T-helper 22 cell (primary cell): ENCODE measurements around the gene RNF217.
"Not testable (repeated sequence)": the region's sequence is repeated elsewhere in the genome, so short reads cannot be mapped to it uniquely, and the experiment has no call there.

Experiments
- DNase-seq: peaks from one replicate; pipeline ENCODE4 v3.0.0-alpha.2; 2020; ENCODE audit warnings: low read depth

The RNF217 gene, protein sequence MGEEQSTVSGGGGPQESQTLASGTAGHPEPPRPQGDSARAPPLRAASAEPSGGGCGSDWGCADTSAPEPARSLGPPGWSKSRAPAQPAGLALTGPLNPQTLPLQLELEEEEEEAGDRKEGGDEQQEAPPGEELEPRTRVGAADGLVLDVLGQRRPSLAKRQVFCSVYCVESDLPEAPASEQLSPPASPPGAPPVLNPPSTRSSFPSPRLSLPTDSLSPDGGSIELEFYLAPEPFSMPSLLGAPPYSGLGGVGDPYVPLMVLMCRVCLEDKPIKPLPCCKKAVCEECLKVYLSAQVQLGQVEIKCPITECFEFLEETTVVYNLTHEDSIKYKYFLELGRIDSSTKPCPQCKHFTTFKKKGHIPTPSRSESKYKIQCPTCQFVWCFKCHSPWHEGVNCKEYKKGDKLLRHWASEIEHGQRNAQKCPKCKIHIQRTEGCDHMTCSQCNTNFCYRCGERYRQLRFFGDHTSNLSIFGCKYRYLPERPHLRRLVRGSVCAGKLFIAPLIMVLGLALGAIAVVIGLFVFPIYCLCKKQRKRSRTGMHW

DNA sequence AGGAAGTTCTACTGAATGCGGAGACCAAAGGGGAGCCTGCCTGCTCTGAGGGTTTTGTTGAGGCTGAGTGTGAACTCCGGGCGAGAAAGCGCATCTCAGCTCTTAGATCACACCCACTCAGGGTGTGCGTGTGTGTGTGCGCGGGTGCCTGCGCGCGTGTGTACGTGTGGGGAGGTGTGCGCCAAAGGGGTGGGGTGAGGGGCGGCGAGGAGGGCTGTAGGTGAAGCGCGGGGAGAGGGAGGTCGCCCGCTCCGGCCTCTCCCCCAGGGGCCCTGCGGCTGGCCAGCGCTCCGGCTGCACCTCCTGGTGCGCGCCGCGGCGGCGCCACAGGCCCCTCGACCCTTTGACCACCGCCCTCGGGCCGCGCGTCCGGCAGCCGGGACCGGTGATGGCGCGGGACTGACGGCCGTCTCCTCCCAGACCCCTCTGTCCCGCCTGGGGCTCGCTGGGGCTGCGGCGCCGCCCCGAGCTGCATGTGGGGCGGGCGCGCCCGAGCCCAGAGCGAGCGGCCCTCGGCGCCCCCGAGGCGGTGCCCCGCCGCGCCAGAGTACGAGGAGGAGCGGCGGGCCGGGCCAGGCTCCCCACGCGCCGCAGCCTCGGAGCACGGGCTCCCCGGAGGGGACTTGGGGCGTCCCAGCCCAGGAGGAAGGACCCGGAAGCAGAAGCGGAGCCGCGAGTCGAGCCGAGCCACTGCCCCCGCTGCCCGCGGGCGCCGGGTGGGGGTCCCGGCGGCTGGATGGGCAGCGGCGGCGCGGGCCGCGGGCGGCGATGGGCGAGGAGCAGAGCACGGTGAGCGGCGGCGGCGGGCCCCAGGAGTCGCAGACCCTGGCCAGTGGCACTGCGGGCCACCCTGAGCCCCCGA lies at the start of gene RNF217:
Gene RNF217, plus strand, starts transcription at position 661 of the 862 bp plus-strand sequence. Its CDS starts 108 bp downstream, at position 769.
- no peak for DNase-seq

DNA sequence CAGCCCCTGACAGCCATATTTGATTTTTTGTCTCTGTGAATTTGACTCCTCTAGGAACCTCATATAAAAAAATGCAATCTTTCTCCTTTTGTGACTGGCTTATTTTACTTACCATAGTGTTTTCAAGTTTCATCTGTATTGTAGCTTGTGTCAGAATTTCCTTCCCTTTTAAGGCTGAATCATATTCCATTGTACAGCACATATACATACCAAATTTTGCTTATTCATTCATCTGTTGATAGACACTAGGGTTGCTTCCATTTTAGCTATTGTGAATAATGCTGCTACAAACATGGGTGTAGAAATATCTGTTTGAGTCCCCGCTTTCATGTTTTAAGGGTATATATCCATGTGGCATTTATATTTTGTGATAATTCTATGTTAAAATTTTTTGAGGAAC lies 49.2 kb upstream of the RNF217 start:
- no peak for DNase-seq

DNA sequence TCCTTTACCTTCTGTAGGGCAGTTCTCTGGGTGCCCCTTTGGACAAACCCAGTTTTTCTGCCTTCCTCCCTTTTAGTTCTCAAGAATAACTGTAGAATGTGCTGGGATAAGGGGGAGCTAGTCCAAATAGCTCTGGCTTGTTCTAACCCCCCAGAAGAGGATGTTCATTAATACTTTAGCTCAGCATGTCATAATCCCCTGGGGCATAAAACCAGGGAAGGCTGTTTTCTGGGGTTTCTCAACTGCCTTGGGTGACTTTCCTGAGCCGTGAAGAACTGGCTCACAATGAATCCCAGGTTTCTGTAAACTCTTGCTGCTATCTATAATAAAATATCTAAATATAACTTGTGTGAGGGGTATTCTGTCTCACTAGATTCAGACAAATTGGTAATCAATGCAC lies 44.5 kb upstream of the RNF217 start:
- DNase-seq, result no peak

DNA sequence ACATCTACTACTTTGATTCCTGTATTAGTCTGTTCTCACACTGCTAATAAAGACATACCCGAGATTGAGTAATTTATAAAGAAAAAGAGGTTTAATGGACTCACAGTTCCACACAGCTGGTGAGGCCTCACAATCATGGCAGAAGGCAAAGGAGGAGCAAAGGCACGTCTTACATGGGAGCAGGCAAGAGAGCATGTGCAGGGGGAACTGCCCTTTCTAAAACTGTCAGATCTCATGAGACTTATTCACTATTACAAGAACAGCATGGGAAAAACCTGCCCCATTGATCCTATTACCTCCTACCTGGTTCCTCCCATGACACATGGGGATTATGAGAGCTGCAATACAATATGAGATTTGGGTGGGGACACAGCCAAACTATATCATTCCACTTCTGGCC lies 42.5 kb upstream of the RNF217 start:
- not testable (repeated sequence) for DNase-seq

DNA sequence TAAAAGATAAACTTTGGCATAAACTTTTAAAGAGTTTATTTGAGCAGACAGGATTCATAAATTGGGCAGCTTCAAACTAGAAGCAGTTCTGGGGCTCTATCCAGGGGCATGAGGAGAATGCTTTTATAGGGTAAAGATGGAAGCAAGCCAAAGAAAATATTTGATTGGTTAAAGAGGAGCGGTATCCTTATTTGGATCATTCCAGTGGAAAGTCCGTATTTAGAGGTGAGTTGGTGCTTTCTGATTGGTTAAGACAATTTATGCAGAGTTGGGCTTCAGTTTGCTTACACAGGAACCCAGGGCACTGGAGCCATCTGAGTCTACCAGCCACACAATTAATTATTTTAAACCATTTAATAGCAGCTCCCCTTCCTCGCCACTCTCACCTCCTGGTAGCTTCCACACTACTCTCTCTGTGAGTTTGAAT lies 37.9 kb upstream of the RNF217 start:
- no peak for DNase-seq

DNA sequence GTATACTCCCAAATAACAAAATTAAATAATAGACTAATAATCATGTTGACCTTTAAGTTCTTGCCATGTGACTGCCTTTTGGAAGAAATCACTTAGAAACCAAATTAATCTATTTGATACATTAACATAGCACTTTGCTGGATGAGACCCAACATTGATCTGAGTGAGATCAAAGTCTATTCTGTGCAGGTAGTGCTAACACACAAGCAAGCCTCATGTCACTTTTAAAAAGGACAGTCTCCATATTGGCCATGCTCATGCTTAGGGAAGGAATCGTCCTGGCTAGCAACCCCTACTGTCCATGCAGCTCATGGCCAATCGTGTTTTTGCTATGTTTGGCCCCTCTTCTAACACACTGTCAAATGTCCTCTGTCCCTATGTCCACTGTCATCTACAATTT lies 35.8 kb upstream of the RNF217 start:
- no peak for DNase-seq

DNA sequence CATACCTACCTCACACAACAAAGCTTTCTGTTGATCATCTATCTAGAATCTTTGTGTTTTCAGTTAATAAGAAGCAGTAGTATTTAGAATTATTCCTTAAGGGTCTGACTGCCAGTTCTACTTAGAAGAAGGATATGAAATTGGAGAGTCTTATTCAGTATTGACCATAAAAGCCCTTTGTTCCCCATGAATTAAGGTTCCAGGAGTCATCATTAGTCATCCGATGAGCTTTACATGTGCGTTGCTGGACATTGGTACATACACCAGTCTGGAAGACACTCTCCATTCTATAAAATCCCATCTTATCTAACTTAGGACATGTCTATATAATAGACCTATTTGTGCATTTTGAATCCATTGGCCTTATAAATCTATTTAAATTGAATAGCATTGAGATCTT lies 34.4 kb upstream of the RNF217 start:
- no peak for DNase-seq

DNA sequence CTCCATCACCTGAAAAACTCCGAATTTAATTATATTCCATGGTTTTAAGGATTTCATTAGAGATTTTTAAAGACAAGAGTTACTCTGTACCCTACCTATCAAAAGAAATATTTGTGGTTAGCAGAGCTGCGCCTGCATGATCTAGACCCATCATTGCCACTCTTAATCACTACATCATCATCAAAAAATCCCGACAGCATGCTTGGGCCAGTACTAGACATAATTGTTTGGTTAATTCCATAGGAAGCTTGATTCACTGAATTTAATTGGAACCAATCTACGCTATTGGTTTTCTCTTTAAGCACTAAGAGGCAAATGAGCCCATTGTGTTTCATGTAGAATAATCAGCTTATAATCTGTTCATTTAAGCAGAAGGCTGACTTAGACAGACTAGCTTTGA lies 33.4 kb upstream of the RNF217 start:
- no peak for DNase-seq

DNA sequence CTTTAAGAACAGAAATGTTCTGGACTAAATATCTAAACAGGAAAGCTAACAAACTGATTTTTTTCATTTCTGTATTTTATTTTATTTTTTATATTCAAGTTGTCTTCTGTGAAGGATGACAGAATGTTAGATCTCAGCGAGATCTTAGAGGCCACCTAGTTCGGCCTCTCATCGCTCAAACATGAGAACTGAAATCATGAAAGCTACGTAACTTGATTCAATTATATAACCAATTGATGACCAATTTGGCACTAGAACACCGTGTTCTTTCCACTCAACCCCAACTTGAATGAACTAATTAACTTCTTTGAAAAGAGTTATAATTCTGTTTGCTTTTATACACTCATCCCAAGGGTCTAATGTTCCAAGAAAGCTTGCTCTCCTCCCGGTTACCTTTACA lies 24.6 kb upstream of the RNF217 start:
- DNase-seq, result no peak

DNA sequence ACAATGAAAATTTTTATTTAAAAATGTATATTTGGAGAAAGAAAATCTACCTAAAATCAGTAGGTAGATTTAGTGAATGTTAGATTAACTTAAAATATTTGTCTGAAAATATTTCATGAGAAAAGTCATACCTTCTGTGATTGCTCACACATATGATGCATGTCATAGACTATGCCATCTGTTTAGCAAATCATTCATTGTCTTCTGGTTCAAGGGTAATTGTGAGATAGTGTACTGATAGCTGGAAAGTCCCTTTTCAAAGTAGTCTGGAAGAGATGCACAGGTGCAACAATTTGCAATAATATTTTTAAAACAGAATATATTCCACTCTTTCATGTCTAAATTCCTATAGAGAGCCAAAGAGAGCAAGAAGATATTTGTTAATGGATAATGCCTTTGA lies 21.0 kb upstream of the RNF217 start:
- no peak for DNase-seq

DNA sequence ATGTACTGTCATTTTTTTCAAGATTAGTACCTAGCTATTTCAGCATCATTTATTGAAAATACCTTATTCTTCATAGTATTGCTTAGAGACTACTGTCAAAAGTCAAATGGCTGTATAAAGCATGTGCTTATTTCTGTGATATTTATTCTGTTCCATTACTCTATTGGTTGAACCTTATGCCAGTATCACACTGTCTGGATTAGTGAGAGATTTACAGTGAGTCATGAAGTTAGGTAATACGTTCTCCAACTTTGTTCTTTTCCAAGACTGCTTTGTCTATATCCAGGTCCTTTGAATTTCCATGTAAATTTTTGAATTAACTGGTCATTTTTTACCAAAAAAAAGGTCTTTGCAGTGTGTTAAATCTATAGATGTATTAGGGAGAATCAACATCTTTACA lies 18.6 kb upstream of the RNF217 start:
- no peak for DNase-seq

DNA sequence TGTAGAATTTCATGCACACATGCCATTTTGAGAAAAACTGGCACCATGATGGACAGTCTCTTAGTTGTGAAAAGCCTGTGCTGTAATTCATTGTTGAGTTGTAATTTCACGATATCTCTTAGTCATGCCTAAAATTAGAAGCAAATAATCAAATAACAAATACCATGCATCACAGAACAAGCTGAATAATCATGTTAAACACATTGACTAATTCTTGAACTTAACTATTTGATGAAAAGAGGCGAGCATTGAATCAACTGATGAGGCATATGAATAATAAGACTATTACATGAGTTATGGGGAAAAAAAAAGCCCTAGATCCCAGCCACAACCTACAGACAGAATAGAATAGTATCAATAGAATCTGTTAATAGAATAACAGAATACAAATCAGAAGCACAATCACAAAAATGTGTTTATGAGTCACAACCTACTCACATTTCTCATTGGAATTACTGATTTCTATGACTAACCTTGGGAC lies 14.2 kb upstream of the RNF217 start:
- DNase-seq, result no peak

DNA sequence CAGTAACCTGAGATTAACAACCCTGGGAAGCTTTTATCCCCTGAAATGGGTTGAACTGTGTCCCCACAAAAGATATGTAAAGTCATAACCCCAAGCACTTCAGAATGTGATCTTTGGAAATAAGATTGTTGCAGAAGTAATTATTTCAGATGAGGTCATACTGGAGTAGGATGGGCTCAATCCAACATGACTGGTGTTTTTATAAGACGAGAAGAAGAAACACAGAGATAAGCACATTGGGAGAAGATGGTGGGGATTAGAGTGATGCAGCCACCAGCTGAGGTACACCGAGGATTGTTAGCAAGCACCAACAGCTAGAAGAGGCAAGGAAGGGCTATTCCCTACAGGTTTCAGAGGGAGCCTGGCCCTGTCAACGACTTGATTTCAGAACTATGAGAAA lies 12.5 kb upstream of the RNF217 start:
- no peak for DNase-seq

DNA sequence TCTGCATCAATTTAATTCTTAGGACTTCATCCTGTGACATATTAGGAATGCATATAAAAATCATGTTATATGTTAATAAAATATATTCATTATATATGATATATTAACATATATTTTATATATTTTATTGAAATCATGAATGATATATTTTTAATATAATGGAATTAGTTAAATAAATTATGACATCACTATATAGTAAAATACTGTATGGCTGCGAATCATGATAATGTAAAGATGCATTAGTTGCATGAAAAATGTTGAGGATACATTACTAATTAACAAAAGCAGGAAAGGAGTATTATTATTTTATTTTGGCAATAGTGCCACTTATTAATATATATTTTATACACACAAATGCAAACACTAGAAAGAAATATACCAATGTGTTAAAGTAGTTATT lies 8.4 kb upstream of the RNF217 start:
- DNase-seq, result no peak

DNA sequence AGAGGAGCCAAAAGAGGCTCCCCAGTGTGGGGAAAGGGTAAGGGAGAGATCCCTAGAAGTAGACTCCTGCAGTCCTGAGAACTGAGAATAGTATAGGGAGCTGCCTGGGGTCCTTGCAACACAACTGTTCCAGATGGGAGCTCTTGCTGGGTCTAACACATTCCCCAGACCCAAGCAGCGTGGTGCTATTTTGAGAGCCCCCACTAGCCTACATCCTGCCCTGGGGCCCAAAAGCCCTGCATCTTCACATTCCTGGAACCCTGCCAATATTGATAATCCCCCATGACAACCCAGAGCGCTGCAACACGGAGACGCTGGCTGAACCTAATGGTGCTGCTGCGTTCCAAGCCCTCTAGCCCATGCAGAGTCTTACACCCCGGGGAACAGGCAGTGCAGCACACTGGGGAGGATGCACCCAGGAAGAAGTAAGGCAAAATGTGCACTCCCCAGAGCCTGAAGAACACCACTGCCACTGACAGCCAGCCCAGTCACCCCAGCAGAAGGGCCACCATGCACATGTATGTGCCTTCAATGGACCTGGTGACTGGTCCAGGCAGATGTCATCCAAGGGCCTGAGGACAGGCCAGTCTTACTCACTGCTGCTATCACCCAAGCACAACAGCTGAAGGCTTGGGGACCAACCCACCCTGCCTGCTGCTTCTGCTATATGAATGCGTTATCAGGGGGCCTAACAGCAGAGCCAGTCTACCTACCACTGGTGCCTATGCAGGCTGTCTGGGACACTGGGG lies 7.0 kb upstream of the RNF217 start:
- DNase-seq, result no peak

DNA sequence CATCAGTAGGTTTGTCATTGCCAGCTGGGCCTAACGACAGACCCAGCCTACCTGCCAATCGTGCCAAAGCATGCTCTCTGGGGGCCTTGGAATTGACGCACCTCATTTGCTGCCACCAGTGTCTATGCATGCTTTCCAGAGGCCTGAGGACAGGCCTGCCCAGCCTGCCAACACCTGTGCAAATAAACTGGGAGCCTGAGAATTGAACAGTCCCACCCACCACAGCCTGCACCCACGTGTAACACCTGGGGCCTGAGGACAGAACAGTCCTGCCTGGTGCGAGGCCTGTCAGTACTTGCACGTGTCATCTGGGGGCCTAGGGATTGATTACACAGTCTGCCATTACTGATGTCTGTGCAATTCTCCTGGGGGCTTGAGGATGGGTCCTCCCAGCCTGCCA lies 6.2 kb upstream of the RNF217 start:
- no peak for DNase-seq

DNA sequence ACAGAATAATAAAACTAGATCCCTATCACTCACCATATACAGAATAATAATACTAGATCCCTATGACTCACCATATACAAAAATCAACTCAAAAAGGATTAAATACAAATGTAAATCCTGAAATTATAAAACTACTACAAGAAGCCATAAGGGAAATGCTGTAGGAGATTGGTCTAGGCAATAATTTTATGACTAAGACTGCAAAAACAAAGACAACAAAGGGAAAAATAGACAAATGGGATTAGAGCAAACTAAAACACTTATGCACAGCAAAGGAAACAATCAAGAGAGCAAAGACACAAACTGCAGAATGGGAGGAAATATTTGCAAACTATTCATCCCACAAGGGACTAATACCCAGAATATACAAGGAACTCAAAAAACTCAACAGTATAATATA lies 4.1 kb upstream of the RNF217 start:
- no peak for DNase-seq

DNA sequence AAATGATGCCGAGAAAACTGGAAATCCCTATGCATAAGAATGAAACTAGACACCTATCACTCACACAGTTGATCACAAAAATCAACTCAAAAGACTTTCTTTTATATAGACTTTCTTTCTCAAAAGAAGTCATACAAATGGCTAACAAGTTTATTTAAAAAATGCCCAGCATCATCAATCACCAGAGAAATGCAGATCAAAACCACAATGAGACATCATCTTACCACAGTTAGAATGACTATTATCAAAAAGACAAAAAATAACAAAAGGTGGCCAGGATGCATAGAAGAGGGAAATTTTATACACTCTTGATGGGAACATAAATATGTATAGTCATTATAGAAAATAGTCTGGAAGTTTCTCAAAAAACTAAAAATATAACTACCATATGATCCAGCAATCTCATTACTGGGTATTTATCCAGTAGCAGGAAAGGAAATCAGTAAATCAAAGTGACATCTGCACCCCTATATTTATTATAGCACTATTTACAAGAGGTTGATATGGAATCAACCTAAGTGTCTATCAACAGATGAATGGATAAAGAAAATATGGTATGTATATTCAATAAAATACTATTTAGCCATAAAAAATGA lies 3.4 kb upstream of the RNF217 start:
- DNase-seq, result no peak

DNA sequence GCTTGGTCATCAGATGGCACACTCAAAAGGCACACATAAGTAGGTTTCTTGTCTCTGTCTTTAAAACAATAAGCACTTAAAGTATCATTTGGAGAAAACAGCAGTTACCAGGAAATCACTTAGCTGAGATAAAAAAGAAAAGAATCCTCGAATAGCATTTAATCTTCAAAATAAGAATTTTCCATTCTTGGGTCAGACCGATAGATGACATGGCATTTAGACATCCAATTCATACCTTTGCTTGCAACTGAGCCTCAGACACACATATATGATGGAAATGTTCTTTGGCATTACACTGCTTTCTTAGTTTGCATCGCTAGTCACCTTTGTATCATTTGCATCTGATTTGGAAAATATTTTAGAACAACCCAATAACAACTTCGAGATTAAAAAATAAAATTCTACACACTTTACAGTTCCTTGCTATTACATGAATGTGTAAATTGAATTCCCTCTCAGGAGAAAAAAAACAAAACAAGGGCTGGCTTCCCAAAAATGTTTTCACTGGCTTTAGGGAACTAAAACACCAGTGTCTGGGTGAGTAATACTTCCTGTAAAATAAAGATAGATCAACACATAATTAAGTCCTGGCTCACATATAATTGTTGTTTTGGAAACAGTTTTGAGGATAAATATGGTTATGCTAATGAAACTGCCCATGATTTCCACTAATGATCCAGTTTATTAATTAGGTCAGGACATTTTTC lies 1.3 kb upstream of the RNF217 start:
- DNase-seq, result no peak

DNA sequence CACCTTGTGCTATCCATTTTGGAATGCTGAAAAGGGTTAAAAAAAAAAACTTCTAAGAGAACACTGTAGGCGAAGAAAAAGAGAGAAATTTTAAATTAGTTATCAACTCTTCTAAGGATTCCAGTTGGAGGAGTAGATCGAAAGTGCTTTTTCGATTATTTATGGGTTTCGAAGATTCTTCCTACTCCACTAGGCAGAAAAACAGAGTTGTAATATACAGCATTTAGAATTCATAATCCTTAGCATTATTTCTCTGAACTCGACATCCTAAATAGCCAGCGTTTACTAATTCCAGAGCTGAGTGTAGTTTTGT lies 817 bp upstream of the RNF217 start:
- no peak for DNase-seq
